Keratinocyte (primary cell): ENCODE measurements around the gene VMP1. TPM values are rescaled to one million over a fixed set of nuclear protein-coding genes. Genes with fewer than 3 reads are reported as not detected.
A peak's percentile ranks its signal among the peaks of the same experiment; 100 is the strongest.

ENCODE experiments used
- DNase-seq: peaks from one replicate; pipeline ENCODE4 v3.0.0-alpha.2; 2011; ENCODE audit warnings: low read depth, missing footprints, low spot score
- FAIRE-seq: peaks from 2 replicates; lab custom pipeline; 2011; peaks lifted over from hg19 to GRCh38; lab: Jason Lieb, UNC
- H2AFZ ChIP-seq: 2 replicates; pipeline ENCODE4 v1.6.0; 2012; ENCODE audit warnings: low read length, control low read depth, inconsistent platforms; ENCODE audit not compliant: control insufficient read depth
- H3K27ac ChIP-seq: 2 replicates; pipeline ENCODE4 v1.5.1; 2011; ENCODE audit warnings: low read length; ENCODE audit not compliant: control insufficient read depth, insufficient read depth
- H3K27me3 ChIP-seq: 3 replicates; pipeline ENCODE4 v1.6.0; 2011; ENCODE audit warnings: low read length; ENCODE audit not compliant: control insufficient read depth, insufficient read depth; ENCODE audit errors: extremely low read depth
- H3K36me3 ChIP-seq, 2 experiments: 2 replicates in 1 of 2; 3 replicates in 1 of 2; pipeline ENCODE4 v1.5.1; 2011; ENCODE audit warnings: low read length in 2 of 2, mild to moderate bottlenecking in 1 of 2; ENCODE audit not compliant: control insufficient read depth in 2 of 2, insufficient read depth in 2 of 2; ENCODE audit errors: extremely low read depth in 1 of 2
- H3K4me1 ChIP-seq: 3 replicates; pipeline ENCODE4 v1.5.1; 2011; ENCODE audit warnings: low read length; ENCODE audit not compliant: control insufficient read depth, insufficient read depth; ENCODE audit errors: extremely low read depth
- H3K4me2 ChIP-seq: 3 replicates; pipeline ENCODE4 v1.6.0; 2011; ENCODE audit warnings: low read depth, low read length; ENCODE audit not compliant: control insufficient read depth, insufficient read depth; ENCODE audit errors: extremely low read depth
- H3K4me3 ChIP-seq, 3 experiments: fragments of 200-600 bp in 1 of 3; sonication (generic) in 1 of 3; 2 replicates in 2 of 3; 3 replicates in 1 of 3; pipeline ENCODE4 v1.5.1; 2011 to 2016; ENCODE audit warnings: low read length in 3 of 3, mild to moderate bottlenecking in 3 of 3, control low read depth in 2 of 3, inconsistent platforms in 1 of 3, low read depth in 1 of 3, mixed read lengths in 1 of 3, mixed run types in 1 of 3, moderate library complexity in 1 of 3; ENCODE audit not compliant: control insufficient read depth in 2 of 3, insufficient read depth in 2 of 3; ENCODE audit errors: extremely low read depth in 1 of 3
- H3K79me2 ChIP-seq: 2 replicates; pipeline ENCODE4 v1.6.0; 2012; ENCODE audit warnings: low read length; ENCODE audit not compliant: control insufficient read depth, insufficient read depth
- H3K9ac ChIP-seq: 3 replicates; pipeline ENCODE4 v1.6.0; 2011; ENCODE audit warnings: low read length; ENCODE audit not compliant: control insufficient read depth, insufficient read depth; ENCODE audit errors: extremely low read depth
- H3K9me1 ChIP-seq: 3 replicates; pipeline ENCODE4 v1.6.0; 2011; ENCODE audit warnings: low read length; ENCODE audit not compliant: control insufficient read depth, insufficient read depth; ENCODE audit errors: extremely low read depth
- H3K9me3 ChIP-seq: 2 replicates; pipeline ENCODE4 v1.5.1; 2012; ENCODE audit warnings: low read depth, low read length; ENCODE audit not compliant: control insufficient read depth
- H4K20me1 ChIP-seq: 3 replicates; pipeline ENCODE4 v1.6.0; 2011; ENCODE audit warnings: low read length; ENCODE audit not compliant: control insufficient read depth, insufficient read depth; ENCODE audit errors: extremely low read depth
- CTCF ChIP-seq, 3 experiments: IDR thresholded peaks in 1 of 3; conservative IDR thresholded peaks in 1 of 3; optimal IDR thresholded peaks in 1 of 3; 2 replicates in 2 of 3; 3 replicates in 1 of 3; pipeline versions ENCODE3 to v1.5.1; 2011; ENCODE audit warnings: low read length in 3 of 3, mild to moderate bottlenecking in 3 of 3, moderate library complexity in 2 of 3, control low read depth in 1 of 3, inconsistent platforms in 1 of 3; ENCODE audit not compliant: insufficient read depth in 2 of 3; ENCODE audit errors: extremely low read depth in 1 of 3
- EZH2 ChIP-seq: IDR thresholded peaks from one replicate; pipeline ENCODE4 v1.6.1; 2012; ENCODE audit warnings: inconsistent platforms, mild to moderate bottlenecking, low read length, moderate library complexity
- dilution Hi-C: fragments of 300-500 bp; cut with MboI; formaldehyde crosslinking; loops from one replicate; pipeline ENCODE4 v1.7.0; 2020; ENCODE audit warnings: low sequenced_read_pairs; ENCODE audit not compliant: extremely low pct_ligation_motif_present
- polyA plus RNA-seq, 5 experiments: library from polyadenylated mRNA; depleted of rRNA in 3 of 5; stranded (reverse) in 3 of 5; stranded (forward) in 1 of 5; unstranded in 1 of 5; fragments of >200 nt; gene quantifications; 1 replicate in 1 of 5; 2 replicates in 3 of 5; 3 replicates in 1 of 5; pipeline versions ENCODE4 v1.2.1 to v1.2.3, GENCODE V29; 2011 to 2012; ENCODE audit warnings: missing spikeins in 2 of 5, low read depth in 1 of 5, low replicate concordance in 1 of 5

The VMP1 gene
- polyA plus RNA-seq, 1 donor (not counting 4 experiments of a cell fraction or from before 2014, with no cell fraction given): 303 TPM

DNA sequence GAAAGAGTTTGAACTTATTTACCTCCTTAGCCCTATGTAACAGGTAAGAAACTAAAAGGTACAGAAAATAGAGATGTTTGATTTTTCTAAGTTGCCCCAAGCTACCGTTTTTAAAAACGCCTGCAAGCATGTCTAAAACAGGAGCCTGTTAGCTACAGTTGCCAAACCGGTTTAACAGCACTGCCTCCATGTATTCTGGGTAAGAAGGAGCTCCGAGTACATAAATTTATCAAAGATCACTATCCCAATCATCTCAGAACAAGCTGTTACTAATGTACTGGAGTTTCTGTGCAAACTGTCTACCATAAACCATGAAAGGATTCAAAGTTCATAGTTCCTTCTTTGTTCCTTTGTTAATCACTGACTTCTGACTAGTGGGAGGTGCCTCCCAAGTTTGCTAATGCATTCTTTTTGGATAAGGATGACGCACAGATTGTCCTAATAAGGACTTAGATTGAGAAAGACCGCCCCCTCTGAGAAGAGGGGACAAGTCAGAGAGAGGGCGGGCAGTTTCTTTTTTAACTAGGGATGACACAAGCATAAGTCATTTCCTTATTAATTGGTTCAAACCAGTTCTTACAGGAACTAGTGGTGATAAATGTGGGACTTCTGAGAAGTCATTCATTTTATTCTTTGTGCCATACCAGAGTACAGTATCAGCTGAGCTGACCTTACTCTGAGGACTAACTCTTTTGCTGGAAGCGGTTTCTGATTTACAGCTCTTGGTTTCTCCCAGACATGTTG, 130.0 kb downstream of the VMP1 start:
- TF ChIP-seq CTCF (optimal IDR thresholded peaks at IDR 0.05 in 1 of 3, IDR thresholded peaks at IDR 0.05 in 1 of 3, conservative IDR thresholded peaks at IDR 0.05 in 1 of 3; ENCODE audit: extremely low read depth in 1 of 3, insufficient read depth in 2 of 3, low read length in 3 of 3) (no peak), EZH2 (no peak)
- peaks cover 34% of the 10 kb centered on the region for H3K79me2 ChIP-seq
- no peaks in the 10 kb centered on the region for H3K27me3 ChIP-seq
- H2AFZ ChIP-seq: no peak overlapping the region
- H3K4me1 ChIP-seq: peaks cover 13% of the 10 kb centered on the region
- peak overlapping the region; percentile 96 for H3K27ac ChIP-seq
- peaks cover 15% of the 10 kb centered on the region for H4K20me1 ChIP-seq
- H3K9ac ChIP-seq: peak overlapping the region; percentile 98
- no peaks in the 10 kb centered on the region for H3K9me3 ChIP-seq
- DNase-seq (peak; percentile 98), FAIRE-seq (no peak)
- peak overlapping the region; percentile 53 to 98 (median 82) for H3K4me3 ChIP-seq
- no peaks in the 10 kb centered on the region for H3K9me1 ChIP-seq
- dilution Hi-C loops: no loop called here
- H3K4me2 ChIP-seq: peak overlapping the region; percentile 85
- H3K36me3 ChIP-seq: peaks cover 3 to 25% of the 10 kb centered on the region in 2 experiments

GRCh38 chr17:59838052-59838916, 130.8 kb downstream of the VMP1 start:
- dilution Hi-C loops: no loop called here
- FAIRE-seq: no peak
- DNase-seq: no peak
- Histone ChIP-seq H3K27ac (peak overlapping the region; percentile 96), H3K4me2 (peak overlapping the region; percentile 17), H3K9me3 (no peaks in the 10 kb centered on the region), H3K79me2 (peaks cover 34% of the 10 kb centered on the region), H3K36me3 (peaks cover 3 to 25% of the 10 kb centered on the region in 2 experiments), H3K9me1 (no peaks in the 10 kb centered on the region), H3K27me3 (no peaks in the 10 kb centered on the region), H3K9ac (peak overlapping the region; percentile 98), H3K4me3 (peak overlapping the region; percentile 53 to 98 (median 82)), H4K20me1 (peaks cover 15% of the 10 kb centered on the region), H3K4me1 (peaks cover 13% of the 10 kb centered on the region), H2AFZ (no peak overlapping the region)
- no peak for TF ChIP-seq CTCF (optimal IDR thresholded peaks at IDR 0.05 in 1 of 3, IDR thresholded peaks at IDR 0.05 in 1 of 3, conservative IDR thresholded peaks at IDR 0.05 in 1 of 3; ENCODE audit: extremely low read depth in 1 of 3, insufficient read depth in 2 of 3, low read length in 3 of 3)
- TF ChIP-seq EZH2: no peak
